HK-2 (cell line): ENCODE results near the gene GSK3B.

ENCODE experiments used
- DNase-seq: peaks from one replicate; pipeline ENCODE4 v3.0.0-alpha.2; 2018; ENCODE audit not compliant: unreplicated experiment

The GSK3B gene

DNA sequence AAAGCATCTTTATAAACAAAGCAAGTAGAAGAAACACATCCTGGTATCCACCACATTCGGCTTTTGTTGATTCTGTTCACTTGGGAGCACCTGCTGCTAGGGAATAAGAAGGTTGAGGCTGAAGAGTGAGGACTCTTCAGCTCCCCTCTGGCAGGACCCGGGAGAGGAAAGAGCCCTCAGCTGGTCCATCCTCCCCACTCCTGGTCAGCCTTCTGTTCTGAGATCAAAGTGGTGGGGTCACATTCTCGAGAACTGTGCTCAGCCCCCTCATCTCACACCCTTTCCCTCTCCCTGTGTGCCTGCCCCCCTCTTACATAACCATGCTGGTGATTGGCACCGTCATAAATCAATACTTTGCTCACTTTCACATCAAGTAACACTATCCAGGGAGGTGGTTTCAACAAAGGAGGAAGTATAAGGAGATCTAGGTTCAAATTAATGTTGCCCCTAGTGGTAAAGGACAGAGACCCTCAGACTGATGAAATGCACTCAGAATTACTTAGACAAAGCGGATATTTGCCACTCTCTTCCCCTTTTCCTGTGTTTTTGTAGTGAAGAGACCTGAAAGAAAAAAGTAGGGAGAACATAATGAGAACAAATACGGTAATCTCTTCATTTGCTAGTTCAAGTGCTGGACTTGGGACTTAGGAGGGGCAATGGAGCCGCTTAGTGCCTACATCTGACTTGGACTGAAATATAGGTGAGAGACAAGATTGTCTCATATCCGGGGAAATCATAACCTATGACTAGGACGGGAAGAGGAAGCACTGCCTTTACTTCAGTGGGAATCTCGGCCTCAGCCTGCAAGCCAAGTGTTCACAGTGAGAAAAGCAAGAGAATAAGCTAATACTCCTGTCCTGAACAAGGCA is 312.7 kb downstream of the GSK3B start, which contains the start of gene NR1I2:
Gene NR1I2 (plus strand): TSS at position 772 of the 869 bp plus-strand sequence.
- DNase-seq = no peak

DNA sequence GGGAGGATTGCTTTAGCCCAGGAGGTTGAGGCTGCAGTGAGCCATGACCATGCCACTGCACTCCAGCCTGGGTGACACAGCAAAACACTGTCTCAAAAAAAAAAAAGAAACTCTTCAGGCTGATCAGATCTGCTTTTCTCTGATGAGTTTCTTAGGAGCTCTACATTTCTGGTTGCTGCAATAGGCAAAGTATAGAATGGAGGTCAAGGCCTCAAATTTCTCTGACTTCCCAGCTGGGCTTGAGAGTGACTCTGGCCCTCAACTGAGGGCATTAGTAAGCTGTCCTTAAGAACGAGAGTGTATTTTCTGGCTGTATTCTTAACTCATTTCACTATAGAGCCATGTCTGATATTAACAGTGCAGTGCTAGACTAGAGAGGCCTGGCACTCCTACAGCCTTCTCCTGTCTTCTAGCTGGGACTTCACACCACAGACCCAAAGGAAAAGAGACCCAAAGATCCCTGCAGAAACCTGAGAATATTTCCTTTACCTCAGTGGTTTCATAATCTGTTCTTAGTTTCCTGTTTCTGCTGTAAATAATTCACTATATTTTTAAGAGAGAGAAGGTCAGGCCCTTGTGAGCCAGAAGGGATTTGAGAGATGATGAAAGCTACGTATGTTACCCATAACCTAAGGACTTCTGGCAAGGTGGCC is 314.4 kb downstream of the GSK3B start:
- DNase-seq = no peak

DNA sequence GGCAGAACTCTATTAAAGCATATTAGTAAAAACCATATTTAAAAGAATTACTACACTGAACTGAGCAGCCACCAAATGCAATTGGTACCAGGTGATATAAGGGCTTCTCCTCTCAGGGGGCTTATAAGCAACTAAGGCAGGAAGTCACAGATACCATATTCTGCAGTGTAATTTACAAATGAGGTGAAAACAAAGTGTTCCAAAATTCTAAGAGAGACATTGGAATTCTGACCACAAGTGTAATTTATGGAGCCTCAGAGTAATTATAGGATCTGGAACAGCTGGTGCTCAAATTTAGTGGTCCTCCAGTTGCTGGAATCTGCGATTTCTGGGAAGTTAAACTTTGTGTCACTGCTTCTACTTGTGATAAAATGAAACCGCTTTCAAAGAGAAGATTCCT is 315.4 kb downstream of the GSK3B start:
- DNase-seq = no peak

DNA sequence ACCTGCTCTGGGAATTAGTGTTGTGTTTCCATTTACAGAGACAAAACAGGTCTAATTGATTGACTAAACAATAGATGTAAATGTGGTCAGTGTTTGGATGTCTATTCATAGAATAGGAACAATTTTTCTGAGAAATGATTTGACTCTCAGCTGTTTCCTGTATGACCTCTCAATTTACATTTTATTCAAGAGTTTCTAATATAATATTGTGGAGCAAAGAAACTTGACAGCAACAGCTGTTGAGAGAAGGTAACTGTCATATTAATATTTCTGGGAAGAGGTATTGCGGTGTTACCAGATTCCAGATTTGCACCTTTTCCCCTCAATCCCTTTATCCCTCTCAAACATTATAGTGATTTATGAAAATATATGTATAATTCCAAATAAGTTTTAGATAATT is 316.1 kb downstream of the GSK3B start:
- no peak for DNase-seq

DNA sequence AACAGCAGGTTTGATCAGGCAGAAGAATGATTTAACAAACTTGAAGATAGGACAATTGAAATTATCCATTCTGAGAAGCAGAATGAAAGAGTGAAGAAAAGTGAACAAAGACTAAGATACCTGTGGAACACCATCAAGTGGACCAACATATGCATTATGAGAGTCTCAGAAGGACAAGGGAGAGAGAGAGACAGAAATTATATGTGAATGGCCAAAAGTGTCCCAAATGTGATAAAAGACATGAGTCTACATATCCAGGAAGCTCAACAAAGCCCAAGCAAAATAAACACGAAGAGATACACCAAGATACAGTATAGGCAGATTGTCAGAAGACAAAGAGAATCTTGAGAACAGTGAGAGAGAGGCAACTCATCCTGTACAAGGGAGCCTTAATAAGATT is 317.9 kb downstream of the GSK3B start:
- DNase-seq = no peak

DNA sequence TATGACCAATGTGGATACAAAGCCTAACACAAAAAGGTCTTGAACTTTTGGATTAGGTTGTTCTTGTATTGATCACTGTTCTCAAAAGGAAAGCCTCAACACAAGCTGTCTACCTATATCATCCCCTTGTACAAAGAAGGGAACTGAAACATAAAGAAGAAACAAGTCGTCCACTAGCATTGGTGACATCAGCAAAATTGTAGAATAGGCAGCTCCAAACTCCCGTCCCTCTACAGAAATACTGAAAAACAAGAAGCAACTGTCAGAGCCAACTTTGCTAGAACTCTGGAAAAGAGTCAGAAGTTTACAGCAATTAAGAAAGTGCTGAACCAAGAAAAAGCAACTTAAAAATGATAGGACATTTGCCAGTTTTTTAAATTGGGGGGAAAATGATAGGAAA is 319.8 kb downstream of the GSK3B start:
- no peak for DNase-seq
